Effector CD4-positive, alpha-beta T cell (primary cell): Measurements from ENCODE around the gene SSX4B. TPM values are rescaled to one million over a fixed set of nuclear protein-coding genes. Genes with fewer than 3 reads are reported as not detected.
"Not testable (repeated sequence)": the region's sequence is repeated elsewhere in the genome, so short reads cannot be mapped to it uniquely, and the experiment has no call there.

Experiments used
- DNase-seq: peaks from one replicate; pipeline ENCODE4 v3.0.0-alpha.2; 2020
- total RNA-seq: gene quantifications from one replicate; lab custom pipeline; 2026; lab: John Stamatoyannopoulos, UW

Gene SSX4B, protein sequence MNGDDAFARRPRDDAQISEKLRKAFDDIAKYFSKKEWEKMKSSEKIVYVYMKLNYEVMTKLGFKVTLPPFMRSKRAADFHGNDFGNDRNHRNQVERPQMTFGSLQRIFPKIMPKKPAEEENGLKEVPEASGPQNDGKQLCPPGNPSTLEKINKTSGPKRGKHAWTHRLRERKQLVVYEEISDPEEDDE
- total RNA-seq: not detected

DNA sequence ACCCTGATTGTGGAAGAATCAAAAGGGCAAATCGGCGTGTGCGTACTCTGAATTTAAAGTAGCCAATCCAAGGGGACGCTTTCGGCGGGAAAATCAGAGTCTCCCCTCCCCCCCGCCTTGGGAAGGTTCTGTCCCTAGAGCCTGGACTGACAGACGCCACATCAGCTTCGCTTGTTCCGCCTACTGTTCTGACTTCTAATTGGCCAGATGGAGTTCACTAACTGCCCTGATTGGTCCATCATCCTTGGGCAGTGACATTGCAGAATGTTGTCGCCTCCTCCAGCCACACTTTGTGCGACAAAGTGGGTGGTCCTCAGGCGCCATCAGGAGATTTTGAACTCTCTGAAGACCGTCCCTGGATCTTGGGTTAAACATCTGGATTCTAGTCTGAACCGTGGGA lies at the start of gene SSX4B:
SSX4B (minus strand) TSS at position 101 of the 400 bp plus-strand sequence. CDS start 588 bp downstream, outside the sequence.
- not testable (repeated sequence) for DNase-seq

DNA sequence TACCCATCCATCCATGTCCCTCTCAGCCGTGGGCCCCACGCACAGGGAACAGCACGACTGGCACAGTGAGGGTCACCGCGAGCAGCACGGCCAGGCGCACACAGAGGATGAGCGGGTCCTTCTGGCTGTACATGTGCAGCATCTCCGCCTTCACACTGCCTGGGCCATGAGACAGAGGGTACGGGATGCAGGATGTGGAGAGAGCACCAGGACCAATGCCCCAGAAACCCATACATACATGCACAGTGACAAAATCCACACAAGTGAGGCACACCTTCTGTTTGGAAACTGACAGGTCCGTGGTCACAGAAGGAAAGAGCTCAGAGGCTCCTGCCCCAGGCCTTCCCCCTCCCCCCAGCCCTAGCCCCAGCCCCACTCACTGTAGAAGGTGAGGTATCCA lies 48.8 kb upstream of the SSX4B start:
- no peak for DNase-seq

DNA sequence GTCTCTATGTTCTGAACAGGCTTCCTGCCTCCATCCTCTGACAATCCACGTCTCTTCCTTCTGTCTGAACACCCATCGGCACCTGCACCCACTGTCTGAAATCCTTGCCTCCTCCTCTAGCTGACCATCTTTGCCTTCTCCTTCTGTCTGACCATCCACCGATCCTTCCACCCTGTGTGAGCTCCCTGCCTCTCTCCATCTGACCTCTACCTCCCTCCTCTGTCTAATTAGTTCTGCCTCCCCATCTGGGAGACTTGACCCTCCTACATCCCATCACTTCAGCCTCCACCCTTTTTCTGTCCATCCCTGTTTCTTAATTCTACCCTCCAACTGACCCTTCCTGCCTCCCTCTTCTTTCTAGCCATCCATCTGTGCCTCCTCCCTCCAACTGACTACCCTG lies 48.3 kb upstream of the SSX4B start:
- no peak for DNase-seq

DNA sequence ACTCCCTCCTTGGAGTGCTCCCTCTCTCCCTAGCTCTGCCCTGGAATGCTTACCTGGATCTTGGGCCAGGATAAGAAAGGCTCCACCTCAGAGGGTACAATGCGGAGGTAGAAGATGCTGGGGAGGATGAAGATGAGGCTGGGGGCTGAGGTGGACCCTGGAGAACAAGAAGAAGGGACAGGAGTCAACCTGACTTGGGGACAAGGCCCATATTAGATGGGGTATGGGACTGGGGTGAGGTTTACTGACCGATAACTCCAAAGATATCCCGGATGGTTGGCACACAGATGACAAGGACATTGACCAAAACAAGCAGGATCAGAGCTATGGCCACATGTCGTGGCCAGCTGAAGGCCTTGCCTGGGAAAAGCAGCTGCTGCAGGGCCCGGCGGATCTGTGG lies 47.7 kb upstream of the SSX4B start:
- no peak for DNase-seq

DNA sequence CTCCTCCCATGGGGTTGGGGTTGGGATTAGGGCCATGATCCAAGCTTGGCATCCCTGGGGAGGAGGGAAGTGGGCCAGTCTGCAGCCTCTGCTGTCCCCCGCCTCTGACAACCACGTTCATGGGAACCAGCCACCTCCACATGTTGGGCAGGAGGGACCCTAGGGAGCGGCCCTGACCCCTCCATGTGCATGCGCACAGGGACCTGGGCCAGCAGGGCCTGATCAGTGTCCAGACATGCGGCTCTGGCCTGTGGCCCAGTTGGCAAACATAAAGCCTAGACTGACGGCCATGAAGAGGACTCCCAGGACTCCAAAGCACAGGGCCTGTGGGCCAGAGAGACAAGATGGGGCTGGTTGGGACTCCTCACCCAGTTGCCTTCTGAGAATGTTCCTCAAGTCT lies 47.0 kb upstream of the SSX4B start:
- no peak for DNase-seq

DNA sequence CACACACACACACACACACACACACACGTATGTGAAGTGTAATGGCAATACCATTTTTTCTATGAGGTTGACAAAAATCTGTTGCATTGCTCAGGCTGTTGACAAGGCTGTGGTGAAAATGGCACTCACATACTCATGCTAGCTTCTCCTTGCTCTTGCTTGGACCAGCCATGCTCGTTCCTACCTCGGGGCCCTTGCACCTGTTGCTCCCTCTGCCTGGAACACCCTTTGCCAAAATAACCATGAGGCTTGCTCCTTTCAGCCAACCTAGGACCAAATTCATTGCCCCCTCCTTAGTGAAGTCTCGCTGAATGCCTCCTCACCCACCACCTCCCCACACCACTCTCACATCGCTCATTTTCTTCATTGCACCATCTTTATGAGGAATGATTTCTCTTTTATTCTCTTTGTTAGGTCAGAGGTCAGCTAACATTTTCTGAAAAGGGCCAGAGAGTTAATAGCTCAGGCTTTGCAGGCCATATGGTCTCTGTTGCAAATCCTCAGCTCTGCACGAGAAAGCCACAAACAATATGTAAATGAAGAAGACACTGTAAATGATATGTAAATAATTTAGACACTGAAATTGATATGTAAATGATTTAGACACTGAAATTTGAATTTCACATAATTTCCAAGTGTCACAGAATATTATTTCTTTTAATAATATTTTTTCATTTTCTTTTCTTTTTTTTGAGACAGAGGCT lies 45.0 kb upstream of the SSX4B start:
- no peak for DNase-seq

DNA sequence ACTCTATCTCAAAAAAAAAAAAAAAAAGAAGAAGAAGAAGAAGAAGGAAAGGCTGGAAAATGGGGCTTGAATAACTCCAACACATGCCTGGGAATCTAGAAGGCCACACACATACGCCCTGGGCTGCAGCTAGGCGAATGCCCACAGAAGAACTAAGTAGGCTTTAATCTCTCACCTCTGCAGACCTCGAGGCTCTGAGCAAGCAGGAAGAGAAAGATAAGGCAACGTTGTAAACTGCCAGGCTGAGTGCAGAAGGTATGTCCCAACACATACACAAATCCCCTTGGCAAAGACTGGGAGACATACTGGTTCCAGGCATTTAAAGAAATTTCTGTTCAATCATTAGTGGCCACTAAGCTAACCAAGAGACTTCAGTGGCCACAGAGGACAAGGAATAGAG lies 39.9 kb upstream of the SSX4B start:
- no peak for DNase-seq

DNA sequence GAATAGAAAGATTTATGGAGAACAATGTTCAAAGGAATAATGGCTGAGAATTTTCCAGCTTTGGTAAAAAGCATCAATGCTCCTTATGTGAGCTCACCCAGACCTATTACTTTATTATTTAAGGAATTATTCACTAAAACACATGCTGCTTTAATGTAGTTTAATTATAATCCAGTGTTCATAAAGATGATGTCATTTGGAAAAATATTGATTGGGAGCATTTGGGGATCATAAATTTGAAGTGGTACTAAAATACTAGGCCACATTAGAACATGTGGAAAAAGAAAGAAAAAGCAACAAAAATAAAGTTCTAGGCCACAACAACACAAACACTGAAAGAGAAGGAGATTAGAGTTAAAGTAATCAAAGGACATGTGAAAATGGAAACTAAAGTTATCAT lies 38.3 kb upstream of the SSX4B start:
- no peak for DNase-seq

DNA sequence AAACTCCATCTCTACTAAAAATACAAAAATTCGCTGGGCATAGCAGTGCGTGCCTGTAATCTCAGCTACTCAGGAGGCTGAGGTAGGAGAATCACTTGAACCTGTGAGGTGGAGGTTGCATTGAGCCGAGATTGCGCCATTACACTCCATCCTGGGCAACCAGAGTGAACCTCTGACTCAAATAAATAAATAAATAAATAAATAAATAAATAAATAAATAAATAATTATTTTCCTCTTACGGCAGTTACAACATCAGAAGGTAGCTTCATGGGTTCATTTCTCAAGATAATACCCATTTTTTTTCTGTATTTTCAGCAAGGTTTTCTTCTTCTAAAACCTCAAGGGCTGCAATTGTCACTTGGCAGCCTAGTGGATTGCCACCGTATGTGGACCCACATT lies 35.4 kb upstream of the SSX4B start:
- not testable (repeated sequence) for DNase-seq

DNA sequence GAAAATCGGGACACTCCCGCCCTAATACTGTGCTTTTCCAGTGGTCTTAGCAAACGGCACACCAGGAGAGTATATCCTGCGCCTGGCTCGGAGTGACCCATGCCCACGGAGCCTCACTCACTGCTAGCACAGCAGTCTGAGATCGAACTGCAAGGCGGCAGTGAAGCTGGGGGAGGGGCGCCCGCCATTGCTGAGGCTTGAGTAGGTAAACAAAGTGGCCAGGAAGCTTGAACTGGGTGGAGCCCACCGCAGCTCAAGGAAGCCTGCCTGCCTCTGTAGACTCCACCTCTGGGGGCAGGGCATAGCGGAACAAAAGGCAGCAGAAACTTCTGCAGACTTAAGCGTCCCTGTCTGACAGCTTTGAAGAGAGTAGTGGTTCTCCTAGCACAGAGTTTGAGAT lies 22.0 kb upstream of the SSX4B start:
- not testable (repeated sequence) for DNase-seq

DNA sequence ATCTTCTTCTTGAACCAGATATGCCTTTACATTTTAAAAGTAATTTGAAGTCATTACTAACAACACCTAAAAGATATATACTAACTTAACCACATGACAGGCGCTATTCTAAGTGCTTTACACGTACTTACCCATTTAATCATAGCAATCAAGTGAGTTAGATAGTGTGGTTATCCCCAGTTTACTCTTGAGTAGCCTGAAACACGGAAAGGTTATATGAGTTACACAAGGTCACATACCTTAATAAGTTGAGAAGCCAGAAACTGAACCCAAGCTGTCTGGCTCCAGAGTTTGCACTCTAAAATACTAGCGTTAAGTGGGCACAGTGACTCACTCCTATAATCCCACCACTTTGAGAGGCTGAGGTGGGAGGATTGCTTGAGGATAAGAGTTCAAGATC lies 18.4 kb upstream of the SSX4B start:
- not testable (repeated sequence) for DNase-seq

DNA sequence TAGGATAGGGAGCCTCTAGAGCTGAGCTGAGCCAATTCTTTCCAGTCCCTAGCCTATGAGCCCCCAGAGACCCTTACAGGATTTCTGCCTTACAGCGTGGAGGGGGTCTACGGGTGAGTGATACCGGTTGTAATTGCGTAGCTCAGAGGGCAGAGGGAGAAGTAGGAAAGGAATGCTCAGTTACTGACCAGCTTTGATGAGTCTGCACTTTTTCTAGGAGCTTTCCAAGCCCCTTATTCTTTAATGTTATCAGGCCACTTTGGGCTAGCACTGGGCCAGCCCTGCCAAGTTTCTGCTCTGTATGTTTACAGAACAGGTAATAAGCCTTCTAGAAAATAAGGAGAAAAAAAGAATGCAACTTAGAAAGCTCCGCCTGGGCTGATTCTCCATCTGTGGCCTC lies 17.8 kb upstream of the SSX4B start:
- not testable (repeated sequence) for DNase-seq

DNA sequence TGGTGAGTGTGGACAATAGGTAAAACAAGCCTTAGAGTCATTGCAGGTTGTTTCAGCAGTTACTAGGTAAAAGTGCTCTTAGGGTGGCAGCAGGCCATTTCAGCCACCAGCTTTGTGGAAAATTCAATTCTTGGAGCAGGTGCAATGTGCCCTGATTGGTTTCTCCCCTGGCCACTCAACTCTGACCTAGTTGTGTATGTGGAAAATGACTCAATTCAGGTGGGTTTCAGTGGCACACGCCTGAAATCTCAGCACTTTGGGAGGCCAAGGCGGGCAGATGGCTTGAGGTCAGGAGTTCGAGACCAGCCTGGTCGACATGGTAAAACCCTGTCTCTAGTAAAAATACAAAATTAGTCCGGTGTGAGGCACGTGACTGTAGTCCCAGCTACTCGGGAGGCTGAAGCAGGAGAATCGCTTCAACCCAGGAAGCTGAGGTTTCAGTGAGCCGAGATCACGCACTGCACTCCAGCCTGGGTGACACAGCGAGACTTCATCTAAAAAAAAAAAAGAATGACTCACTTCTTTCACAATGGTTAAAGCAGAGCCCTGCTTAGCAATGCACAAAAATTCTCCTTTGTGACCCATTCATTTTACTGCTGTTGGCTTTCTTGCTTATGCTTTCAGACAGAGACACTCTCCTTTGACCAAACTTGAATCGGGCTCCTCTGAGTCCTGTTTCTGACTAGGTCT lies 15.4 kb upstream of the SSX4B start:
- not testable (repeated sequence) for DNase-seq

DNA sequence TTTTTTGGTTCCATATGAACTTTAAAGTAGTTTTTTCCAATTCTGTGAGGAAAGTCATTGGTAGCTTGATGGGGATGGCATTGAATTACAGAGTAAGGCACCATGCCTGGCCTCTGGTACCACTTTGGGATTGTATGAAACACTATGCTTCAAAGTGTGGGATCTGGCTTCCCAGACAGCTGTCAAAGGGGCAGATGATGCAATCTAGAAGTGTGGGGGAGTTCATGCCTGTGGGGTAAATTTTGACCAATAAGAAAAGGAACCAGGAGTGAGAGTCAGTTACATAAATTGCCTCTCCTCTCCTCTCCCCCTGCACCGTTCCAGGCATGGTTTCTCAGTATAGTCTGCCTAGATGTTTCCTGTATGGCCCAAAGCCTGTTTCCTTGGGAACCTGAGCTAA lies 13.9 kb downstream of the SSX4B start:
- DNase-seq: not testable (repeated sequence)

DNA sequence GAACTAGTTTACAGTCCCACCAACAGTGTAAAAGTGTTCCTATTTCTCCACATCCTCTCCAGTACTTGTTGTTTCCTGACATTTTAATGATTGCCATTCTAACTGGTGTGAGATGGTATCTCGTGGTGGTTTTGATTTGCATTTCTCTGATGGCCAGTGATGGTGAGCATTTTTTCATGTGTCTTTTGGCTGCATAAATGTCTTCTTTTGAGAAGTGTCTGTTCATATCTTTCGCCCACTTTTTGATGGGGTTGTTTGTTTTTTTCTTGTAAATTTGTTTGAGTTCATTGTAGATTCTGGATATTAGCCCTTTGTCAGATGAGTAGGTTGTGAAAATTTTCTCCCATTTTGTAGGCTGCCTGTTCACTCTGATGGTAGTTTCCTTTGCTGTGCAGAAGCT lies 14.8 kb downstream of the SSX4B start:
- DNase-seq: not testable (repeated sequence)

DNA sequence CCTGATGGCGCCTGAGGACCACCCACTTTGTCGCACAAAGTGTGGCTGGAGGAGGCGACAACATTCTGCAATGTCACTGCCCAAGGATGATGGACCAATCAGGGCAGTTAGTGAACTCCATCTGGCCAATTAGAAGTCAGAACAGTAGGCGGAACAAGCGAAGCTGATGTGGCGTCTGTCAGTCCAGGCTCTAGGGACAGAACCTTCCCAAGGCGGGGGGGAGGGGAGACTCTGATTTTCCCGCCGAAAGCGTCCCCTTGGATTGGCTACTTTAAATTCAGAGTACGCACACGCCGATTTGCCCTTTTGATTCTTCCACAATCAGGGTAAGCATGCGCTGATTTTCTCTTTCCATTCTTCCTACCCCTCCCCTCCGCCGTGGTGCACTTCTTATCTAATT lies 28.5 kb downstream of the SSX4B start, which contains the start of gene SSX4:
SSX4 (plus strand) TSS at position 301 of the 400 bp plus-strand sequence. CDS start 515 bp downstream, outside the sequence.
- DNase-seq: not testable (repeated sequence)

DNA sequence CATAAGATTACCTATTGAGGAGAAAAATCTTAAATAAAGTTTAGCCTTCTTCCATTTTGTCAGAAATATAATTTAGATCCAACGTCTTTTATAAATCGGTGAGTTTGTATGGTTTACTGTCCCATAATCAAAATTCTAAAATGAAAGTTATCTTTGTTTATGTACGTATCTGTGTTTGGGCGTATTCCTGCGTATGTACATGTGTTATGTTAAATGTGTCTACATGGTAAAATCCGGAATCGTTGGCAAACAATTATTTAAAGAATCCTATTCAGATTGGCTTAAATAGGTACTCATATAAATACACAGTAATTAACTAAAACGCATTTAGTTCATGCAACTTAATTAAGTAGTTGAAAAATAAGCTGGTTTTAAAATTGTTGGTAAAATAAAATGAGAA lies 41.4 kb downstream of the SSX4B start:
- DNase-seq: not testable (repeated sequence)

DNA sequence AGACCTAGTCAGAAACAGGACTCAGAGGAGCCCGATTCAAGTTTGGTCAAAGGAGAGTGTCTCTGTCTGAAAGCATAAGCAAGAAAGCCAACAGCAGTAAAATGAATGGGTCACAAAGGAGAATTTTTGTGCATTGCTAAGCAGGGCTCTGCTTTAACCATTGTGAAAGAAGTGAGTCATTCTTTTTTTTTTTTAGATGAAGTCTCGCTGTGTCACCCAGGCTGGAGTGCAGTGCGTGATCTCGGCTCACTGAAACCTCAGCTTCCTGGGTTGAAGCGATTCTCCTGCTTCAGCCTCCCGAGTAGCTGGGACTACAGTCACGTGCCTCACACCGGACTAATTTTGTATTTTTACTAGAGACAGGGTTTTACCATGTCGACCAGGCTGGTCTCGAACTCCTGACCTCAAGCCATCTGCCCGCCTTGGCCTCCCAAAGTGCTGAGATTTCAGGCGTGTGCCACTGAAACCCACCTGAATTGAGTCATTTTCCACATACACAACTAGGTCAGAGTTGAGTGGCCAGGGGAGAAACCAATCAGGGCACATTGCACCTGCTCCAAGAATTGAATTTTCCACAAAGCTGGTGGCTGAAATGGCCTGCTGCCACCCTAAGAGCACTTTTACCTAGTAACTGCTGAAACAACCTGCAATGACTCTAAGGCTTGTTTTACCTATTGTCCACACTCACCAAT lies 43.9 kb downstream of the SSX4B start:
- not testable (repeated sequence) for DNase-seq

DNA sequence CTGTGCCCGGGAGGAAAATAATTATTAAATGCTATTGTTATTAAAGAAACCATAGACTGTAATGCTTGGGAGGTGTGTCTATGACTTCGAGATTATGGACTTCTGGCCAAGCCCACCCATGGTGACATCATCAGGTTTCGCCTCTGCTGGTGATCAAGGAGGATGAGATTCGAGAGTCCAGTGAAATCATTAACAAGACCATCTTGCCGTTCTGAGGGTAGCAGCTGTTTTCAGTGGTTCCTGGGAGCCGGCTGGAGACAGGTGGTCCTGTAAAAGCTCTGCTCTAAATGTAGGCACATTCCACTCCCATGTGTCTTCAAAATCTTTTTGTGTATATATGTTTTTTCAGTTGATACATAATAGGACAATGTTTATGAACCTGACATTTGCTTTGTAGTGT lies 52.5 kb downstream of the SSX4B start:
- DNase-seq: not testable (repeated sequence)

DNA sequence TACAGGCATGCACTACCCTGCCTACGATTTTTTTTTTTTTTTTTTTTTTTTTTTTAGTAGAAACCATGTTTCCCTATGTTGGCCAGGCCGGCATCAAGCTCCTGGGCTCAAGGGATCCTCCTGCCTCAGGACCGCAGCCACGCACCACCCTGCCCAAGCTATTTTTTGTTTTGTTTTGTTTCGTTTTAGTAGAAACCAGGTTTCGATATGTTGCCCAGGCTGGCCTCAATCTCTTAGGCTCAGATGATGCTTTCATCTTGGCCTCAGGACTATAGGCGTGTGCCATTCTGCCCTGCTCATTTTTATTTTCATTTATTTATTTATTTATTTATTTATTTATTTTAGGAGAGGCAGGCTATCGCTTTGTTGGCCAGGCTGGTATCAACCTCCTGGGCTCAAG lies 54.1 kb downstream of the SSX4B start:
- DNase-seq: no peak

DNA sequence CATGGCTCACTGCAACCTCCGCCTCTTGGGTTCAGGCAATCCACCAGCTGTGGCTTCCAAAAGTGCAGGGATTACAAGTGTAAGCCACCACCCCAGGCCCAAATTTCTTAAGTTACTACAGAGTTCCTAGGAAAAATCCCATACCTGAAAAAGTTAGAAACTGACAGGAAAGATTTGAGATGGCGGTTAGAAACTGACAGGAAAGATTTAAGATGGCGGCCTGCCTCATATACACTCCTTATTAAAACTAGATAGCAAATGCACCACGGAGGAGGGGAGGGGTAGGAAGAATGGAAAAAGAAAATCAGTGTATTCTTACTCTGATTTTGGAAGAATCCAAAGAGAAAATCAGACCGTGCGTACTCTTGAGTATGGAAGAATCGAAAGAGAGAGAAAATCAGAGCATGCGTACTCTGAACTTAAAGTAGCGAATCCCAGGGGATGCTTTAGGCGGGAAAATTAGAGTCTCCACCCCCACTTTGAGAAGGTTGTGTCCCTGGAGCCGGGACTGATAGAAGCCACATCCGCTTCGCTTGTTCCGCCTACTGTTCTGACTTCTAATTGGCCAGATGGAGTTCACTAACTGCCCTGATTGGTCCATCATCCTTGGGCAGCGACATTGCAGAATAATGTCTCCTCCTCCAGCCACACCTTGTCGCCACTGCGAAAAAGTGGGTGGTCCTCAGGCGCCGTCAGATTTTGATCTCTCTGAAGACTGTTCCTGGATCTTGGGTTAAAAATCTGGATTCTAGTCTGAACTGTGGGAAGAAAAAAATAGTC lies 55.3 kb downstream of the SSX4B start, which contains the start of gene SSX3:
SSX3 (minus strand) TSS at position 389 of the 780 bp plus-strand sequence. CDS start 1,454 bp downstream, outside the sequence.
- not testable (repeated sequence) for DNase-seq
